ENCODE measurements around the gene MND1. TPM values are rescaled to one million over a fixed set of nuclear protein-coding genes. Genes with fewer than 3 reads are reported as not detected.

The MND1 gene
- 1 to 10 TPM in 3 of 4 donors, not detected in 1; 3.8 to 9.3 (median 7.2) TPM for polyA plus RNA-seq
- long read RNA-seq, donor 1, transcript MND1-201 (8 exons, 968 nt) = major isoform, 5 of 5 reads
- long read RNA-seq, donor 1, partial matches to known transcripts = 0 of 5 reads
- long read RNA-seq, donor 1, other reads (novel, unspliced or antisense) = 0 of 5 reads
- long read RNA-seq, donor 2 = 0 reads
- long read RNA-seq, donor 3 = 0 reads
- long read RNA-seq, donor 4 = 0 reads
- long read RNA-seq, donor 5 = 0 reads
- long read RNA-seq, donor 6, partial matches to known transcripts = 0 of 2 reads
- long read RNA-seq, donor 6, other reads (novel, unspliced or antisense) = 0 of 2 reads
- long read RNA-seq, donor 7, transcript MND1-201 (8 exons, 968 nt) = major isoform, 11 of 11 reads
- long read RNA-seq, donor 7, partial matches to known transcripts = 0 of 11 reads
- long read RNA-seq, donor 7, other reads (novel, unspliced or antisense) = 0 of 11 reads
- long read RNA-seq, donor 8 = 0 reads
- long read RNA-seq, donor 9 = 0 reads
- long read RNA-seq, donor 10, partial matches to known transcripts = 0 of 4 reads
- long read RNA-seq, donor 10, other reads (novel, unspliced or antisense) = 0 of 4 reads

- no peaks in the 10 kb centered on the region for H3K27me3 ChIP-seq (ENCODE audit: control insufficient read depth in 3 of 3, insufficient read depth in 3 of 3, low read length in 3 of 3)
- H3K4me3 ChIP-seq (ENCODE audit: low read depth in 1 of 3, low read length in 3 of 3) = peak within 1 kb of the TSS; percentile 60 to 68 (median 67)
- DNase-seq = peak; percentile 73 to 91
- 1% methylated on average over 81 to 86 of the region's 86 CpGs for WGBS, 3 donors
- H3K4me1 ChIP-seq (ENCODE audit: control insufficient read depth in 3 of 3, insufficient read depth in 2 of 3, low read depth in 1 of 3, low read length in 2 of 3) = peaks cover 0 to 6% (median 4%) of the 10 kb centered on the region in 3 donors
- H3K9me3 ChIP-seq (ENCODE audit: control insufficient read depth in 2 of 2, insufficient read depth in 1 of 2, low read depth in 1 of 2, low read length in 1 of 2) = no peaks in the 10 kb centered on the region
- FAIRE-seq = no peak
- H3K36me3 ChIP-seq (ENCODE audit: control insufficient read depth in 3 of 3, insufficient read depth in 2 of 3, low read depth in 1 of 3, low read length in 3 of 3) = peaks cover 0 to 11% (median 0%) of the 10 kb centered on the region in 3 donors
- H3K27ac ChIP-seq (ENCODE audit: low read depth in 1 of 3, low read length in 2 of 3) = no peak within 1 kb of the TSS
These were observed at the start of gene MND1 for GRCh38 chr4:153344131-153345011. TSS of gene MND1 (plus strand) at chr4:153344688. CDS start at chr4:153344738, 50 bp downstream.

GRCh38 chr4:153295131-153295755 is 49.2 kb upstream of the MND1 start:
- H3K4me1 ChIP-seq (ENCODE audit: control insufficient read depth in 3 of 3, insufficient read depth in 2 of 3, low read depth in 1 of 3, low read length in 2 of 3) = no peaks in the 10 kb centered on the region
- no peak overlapping the region for H3K27ac ChIP-seq (ENCODE audit: low read depth in 1 of 3, low read length in 2 of 3)
- no peak for FAIRE-seq
- no peak overlapping the region for H3K4me3 ChIP-seq (ENCODE audit: low read depth in 1 of 3, low read length in 3 of 3)
- H3K9me3 ChIP-seq (ENCODE audit: control insufficient read depth in 2 of 2, insufficient read depth in 1 of 2, low read depth in 1 of 2, low read length in 1 of 2) = peaks cover 0 to 8% of the 10 kb centered on the region in 2 donors
- WGBS, 3 donors = 95 to 96% (median 96%) methylated on average over 40 of the region's 40 CpGs
- no peak for DNase-seq
- H3K27me3 ChIP-seq (ENCODE audit: control insufficient read depth in 3 of 3, insufficient read depth in 3 of 3, low read length in 3 of 3) = no peaks in the 10 kb centered on the region
- H3K36me3 ChIP-seq (ENCODE audit: control insufficient read depth in 3 of 3, insufficient read depth in 2 of 3, low read depth in 1 of 3, low read length in 3 of 3) = peaks cover 3 to 46% (median 6%) of the 10 kb centered on the region in 3 donors

- no peak for FAIRE-seq
- Histone ChIP-seq H3K9me3 (ENCODE audit: control insufficient read depth in 2 of 2, insufficient read depth in 1 of 2, low read depth in 1 of 2, low read length in 1 of 2) (peaks cover 0 to 12% of the 10 kb centered on the region in 2 donors), H3K27ac (ENCODE audit: low read depth in 1 of 3, low read length in 2 of 3) (no peak overlapping the region), H3K4me1 (ENCODE audit: control insufficient read depth in 3 of 3, insufficient read depth in 2 of 3, low read depth in 1 of 3, low read length in 2 of 3) (no peaks in the 10 kb centered on the region), H3K27me3 (ENCODE audit: control insufficient read depth in 3 of 3, insufficient read depth in 3 of 3, low read length in 3 of 3) (no peaks in the 10 kb centered on the region), H3K4me3 (ENCODE audit: low read depth in 1 of 3, low read length in 3 of 3) (no peak overlapping the region), H3K36me3 (ENCODE audit: control insufficient read depth in 3 of 3, insufficient read depth in 2 of 3, low read depth in 1 of 3, low read length in 3 of 3) (peaks cover 3 to 52% (median 6%) of the 10 kb centered on the region in 3 donors)
- WGBS, 3 donors = 64 to 73% (median 68%) methylated on average over 11 of the region's 11 CpGs
- peak in 1 of 2 donors; percentile 30 for DNase-seq
These were observed 48.3 kb upstream of the MND1 start for GRCh38 chr4:153296040-153296823.

- Histone ChIP-seq H3K36me3 (ENCODE audit: control insufficient read depth in 3 of 3, insufficient read depth in 2 of 3, low read depth in 1 of 3, low read length in 3 of 3) (peaks cover 3 to 52% (median 3%) of the 10 kb centered on the region in 3 donors), H3K4me1 (ENCODE audit: control insufficient read depth in 3 of 3, insufficient read depth in 2 of 3, low read depth in 1 of 3, low read length in 2 of 3) (no peaks in the 10 kb centered on the region), H3K27ac (ENCODE audit: low read depth in 1 of 3, low read length in 2 of 3) (no peak overlapping the region), H3K9me3 (ENCODE audit: control insufficient read depth in 2 of 2, insufficient read depth in 1 of 2, low read depth in 1 of 2, low read length in 1 of 2) (peaks cover 0 to 12% of the 10 kb centered on the region in 2 donors), H3K27me3 (ENCODE audit: control insufficient read depth in 3 of 3, insufficient read depth in 3 of 3, low read length in 3 of 3) (no peaks in the 10 kb centered on the region), H3K4me3 (ENCODE audit: low read depth in 1 of 3, low read length in 3 of 3) (no peak overlapping the region)
- WGBS, 3 donors = 85 to 95% (median 91%) methylated on average over 8 of the region's 8 CpGs
- no peak for DNase-seq
- no peak for FAIRE-seq
These were observed 47.4 kb upstream of the MND1 start for GRCh38 chr4:153297116-153297515.

- H3K27me3 ChIP-seq (ENCODE audit: control insufficient read depth in 3 of 3, insufficient read depth in 3 of 3, low read length in 3 of 3) = no peaks in the 10 kb centered on the region
- H3K27ac ChIP-seq (ENCODE audit: low read depth in 1 of 3, low read length in 2 of 3) = no peak overlapping the region
- no peaks in the 10 kb centered on the region for H3K9me3 ChIP-seq (ENCODE audit: control insufficient read depth in 2 of 2, insufficient read depth in 1 of 2, low read depth in 1 of 2, low read length in 1 of 2)
- FAIRE-seq (no peak), DNase-seq (no peak)
- no peaks in the 10 kb centered on the region for H3K4me1 ChIP-seq (ENCODE audit: control insufficient read depth in 3 of 3, insufficient read depth in 2 of 3, low read depth in 1 of 3, low read length in 2 of 3)
- no peak overlapping the region for H3K4me3 ChIP-seq (ENCODE audit: low read depth in 1 of 3, low read length in 3 of 3)
- 82 to 93% (median 86%) methylated on average over 1 of the region's 1 CpG for WGBS, 3 donors
- H3K36me3 ChIP-seq (ENCODE audit: control insufficient read depth in 3 of 3, insufficient read depth in 2 of 3, low read depth in 1 of 3, low read length in 3 of 3) = peaks cover 0 to 31% (median 3%) of the 10 kb centered on the region in 3 donors
These were observed 33.7 kb upstream of the MND1 start for GRCh38 chr4:153310793-153311192.

GRCh38 chr4:153314915-153315314 is 29.6 kb upstream of the MND1 start:
- no peaks in the 10 kb centered on the region for H3K9me3 ChIP-seq (ENCODE audit: control insufficient read depth in 2 of 2, insufficient read depth in 1 of 2, low read depth in 1 of 2, low read length in 1 of 2)
- H3K4me1 ChIP-seq (ENCODE audit: control insufficient read depth in 3 of 3, insufficient read depth in 2 of 3, low read depth in 1 of 3, low read length in 2 of 3) = no peaks in the 10 kb centered on the region
- H3K27ac ChIP-seq (ENCODE audit: low read depth in 1 of 3, low read length in 2 of 3) = no peak overlapping the region
- 87 to 96% (median 91%) methylated on average over 1 of the region's 1 CpG for WGBS, 3 donors
- no peak overlapping the region for H3K4me3 ChIP-seq (ENCODE audit: low read depth in 1 of 3, low read length in 3 of 3)
- H3K27me3 ChIP-seq (ENCODE audit: control insufficient read depth in 3 of 3, insufficient read depth in 3 of 3, low read length in 3 of 3) = no peaks in the 10 kb centered on the region
- DNase-seq (no peak), FAIRE-seq (no peak)
- H3K36me3 ChIP-seq (ENCODE audit: control insufficient read depth in 3 of 3, insufficient read depth in 2 of 3, low read depth in 1 of 3, low read length in 3 of 3) = peaks cover 0 to 25% (median 6%) of the 10 kb centered on the region in 3 donors

- H3K4me1 ChIP-seq (ENCODE audit: control insufficient read depth in 3 of 3, insufficient read depth in 2 of 3, low read depth in 1 of 3, low read length in 2 of 3) = peaks cover 0 to 5% (median 0%) of the 10 kb centered on the region in 3 donors
- FAIRE-seq (peak; percentile 23), DNase-seq (peak; percentile 54 to 62)
- no peaks in the 10 kb centered on the region for H3K27me3 ChIP-seq (ENCODE audit: control insufficient read depth in 3 of 3, insufficient read depth in 3 of 3, low read length in 3 of 3)
- WGBS, 3 donors = 67 to 83% (median 74%) methylated on average over 2 of the region's 2 CpGs
- H3K4me3 ChIP-seq (ENCODE audit: low read depth in 1 of 3, low read length in 3 of 3) = no peak overlapping the region
- no peak overlapping the region for H3K27ac ChIP-seq (ENCODE audit: low read depth in 1 of 3, low read length in 2 of 3)
- peaks cover 0 to 42% (median 9%) of the 10 kb centered on the region in 3 donors for H3K36me3 ChIP-seq (ENCODE audit: control insufficient read depth in 3 of 3, insufficient read depth in 2 of 3, low read depth in 1 of 3, low read length in 3 of 3)
- no peaks in the 10 kb centered on the region for H3K9me3 ChIP-seq (ENCODE audit: control insufficient read depth in 2 of 2, insufficient read depth in 1 of 2, low read depth in 1 of 2, low read length in 1 of 2)
These were observed 25.7 kb upstream of the MND1 start for GRCh38 chr4:153318696-153319320.

Measured in small intestine (tissue), 16 donors.